ENCODE results near the gene CEP128.

DNA sequence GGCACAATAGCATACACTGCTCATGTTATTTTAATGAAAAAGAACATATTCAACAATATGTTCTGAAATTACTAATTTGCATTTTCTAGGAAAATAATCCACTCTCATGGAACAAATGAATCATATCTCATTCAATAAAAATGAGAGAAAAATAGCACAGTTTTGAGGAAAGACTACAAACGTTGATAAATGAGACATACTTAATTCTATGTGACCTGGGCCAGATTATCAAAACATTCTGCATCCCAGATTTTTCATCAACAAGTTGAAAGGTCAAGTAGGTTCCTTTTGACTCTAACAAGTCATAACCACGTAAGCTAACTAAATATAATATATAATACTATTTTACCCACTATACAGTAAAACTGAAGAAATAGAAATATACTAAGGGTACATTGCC, 296.7 kb downstream of the CEP128 start:
- TF ChIP-seq, protein P1, sequence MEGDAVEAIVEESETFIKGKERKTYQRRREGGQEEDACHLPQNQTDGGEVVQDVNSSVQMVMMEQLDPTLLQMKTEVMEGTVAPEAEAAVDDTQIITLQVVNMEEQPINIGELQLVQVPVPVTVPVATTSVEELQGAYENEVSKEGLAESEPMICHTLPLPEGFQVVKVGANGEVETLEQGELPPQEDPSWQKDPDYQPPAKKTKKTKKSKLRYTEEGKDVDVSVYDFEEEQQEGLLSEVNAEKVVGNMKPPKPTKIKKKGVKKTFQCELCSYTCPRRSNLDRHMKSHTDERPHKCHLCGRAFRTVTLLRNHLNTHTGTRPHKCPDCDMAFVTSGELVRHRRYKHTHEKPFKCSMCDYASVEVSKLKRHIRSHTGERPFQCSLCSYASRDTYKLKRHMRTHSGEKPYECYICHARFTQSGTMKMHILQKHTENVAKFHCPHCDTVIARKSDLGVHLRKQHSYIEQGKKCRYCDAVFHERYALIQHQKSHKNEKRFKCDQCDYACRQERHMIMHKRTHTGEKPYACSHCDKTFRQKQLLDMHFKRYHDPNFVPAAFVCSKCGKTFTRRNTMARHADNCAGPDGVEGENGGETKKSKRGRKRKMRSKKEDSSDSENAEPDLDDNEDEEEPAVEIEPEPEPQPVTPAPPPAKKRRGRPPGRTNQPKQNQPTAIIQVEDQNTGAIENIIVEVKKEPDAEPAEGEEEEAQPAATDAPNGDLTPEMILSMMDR (IDR thresholded peaks at IDR 0.05): no peak
- TF ChIP-seq POLR2AphosphoS5 (IDR thresholded peaks at IDR 0.05): no peak

Measured in suprapubic skin (tissue), 3 donors.